Activated CD8-positive, alpha-beta memory T cell treated with anti-CD3 and anti-CD28 coated beads, Interleukin-2, amount 50 U/mL, for 24 hours (primary cell): Measurements from ENCODE around the gene GAS2L1.
A peak's percentile ranks its signal among the peaks of the same experiment; 100 is the strongest.

Experiments used
- DNase-seq: peaks from one replicate; pipeline ENCODE4 v3.0.0-alpha.2; 2020; ENCODE audit errors: extremely low read depth

Gene GAS2L1

GRCh38 chr22:29309332-29310064, 3.0 kb downstream of the GAS2L1 start:
- DNase-seq: no peak

DNA sequence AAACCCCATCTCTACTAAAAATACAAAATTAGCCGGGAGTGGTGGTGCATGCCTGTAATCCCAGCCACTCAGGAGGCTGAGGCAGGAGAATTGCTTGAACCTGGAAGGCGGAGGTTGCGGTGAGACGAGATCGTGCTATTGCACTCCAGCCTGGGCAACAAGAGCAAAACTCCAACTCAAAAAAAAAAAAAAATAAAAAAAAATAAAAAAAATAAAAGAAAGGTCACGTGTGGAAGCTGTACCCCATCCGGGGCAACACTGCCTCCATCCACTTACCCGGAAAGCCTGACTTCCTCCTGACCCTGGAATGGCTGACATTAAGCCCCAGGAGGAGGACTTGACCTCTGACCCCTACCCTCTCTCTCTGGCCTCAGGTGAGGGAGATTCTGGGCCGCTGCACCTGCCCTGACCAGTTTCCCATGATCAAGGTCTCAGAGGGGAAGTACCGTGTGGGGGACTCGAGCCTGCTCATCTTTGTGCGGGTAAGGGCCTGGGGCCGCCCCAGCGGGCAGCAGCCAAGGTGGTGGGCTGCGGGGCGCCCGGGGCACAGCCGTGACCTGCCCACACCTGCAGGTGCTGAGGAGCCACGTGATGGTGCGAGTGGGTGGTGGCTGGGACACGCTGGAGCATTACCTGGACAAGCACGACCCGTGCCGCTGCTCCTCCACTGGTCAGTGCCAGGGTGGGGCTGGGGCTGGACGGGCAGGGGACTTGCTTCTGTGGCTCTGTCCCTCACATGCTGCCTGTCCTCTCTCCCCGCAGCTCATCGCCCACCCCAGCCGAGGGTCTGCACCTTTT, 3.8 kb downstream of the GAS2L1 start:
- DNase-seq: no peak

- peak; percentile 14 for DNase-seq
Observed at GRCh38 chr22:29310863-29311339, 4.5 kb downstream of the GAS2L1 start.

- no peak for DNase-seq
Observed at GRCh38 chr22:29311464-29312217, 5.2 kb downstream of the GAS2L1 start.

DNA sequence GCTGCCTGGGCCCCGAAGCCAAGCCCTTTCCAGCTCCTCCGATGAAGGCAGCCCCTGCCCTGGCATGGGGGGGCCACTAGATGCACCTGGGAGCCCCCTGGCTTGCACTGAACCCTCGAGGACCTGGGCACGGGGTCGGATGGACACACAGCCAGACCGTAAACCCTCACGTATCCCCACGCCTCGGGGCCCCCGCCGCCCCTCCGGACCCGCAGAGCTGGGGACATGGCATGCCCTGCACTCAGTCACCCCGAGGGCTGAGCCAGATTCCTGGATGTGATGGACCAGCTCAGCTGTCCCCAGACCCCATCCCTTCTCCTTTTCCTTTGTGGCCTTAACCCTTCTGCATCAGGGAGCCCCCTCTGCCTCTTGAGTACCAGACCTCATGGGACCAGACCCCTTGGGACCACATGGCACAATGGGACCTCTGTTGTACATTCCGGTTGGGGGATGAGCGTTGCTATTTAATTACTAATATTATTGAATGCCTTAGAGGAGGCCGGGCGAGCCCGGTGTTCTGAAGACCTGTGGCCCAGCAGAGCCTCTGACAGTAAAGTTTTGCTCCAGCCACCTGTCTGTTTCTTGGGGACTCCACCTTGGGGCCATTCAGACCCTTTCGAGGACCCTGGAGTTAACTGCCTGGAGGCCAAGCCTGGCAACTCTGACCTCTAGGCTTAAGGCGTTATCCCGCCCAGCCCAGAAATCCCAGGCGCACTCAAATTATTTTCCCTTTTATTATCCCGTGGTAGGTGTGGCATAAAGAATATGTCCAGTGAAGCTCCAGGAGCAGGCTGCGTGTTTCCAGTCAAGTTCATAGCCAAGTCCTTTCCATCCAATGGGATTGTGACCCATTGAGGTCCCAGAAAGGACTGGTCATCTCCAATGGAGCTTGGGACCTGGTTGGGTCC, 6.0 kb downstream of the GAS2L1 start:
- DNase-seq: no peak

GRCh38 chr22:29313126-29313575, 6.7 kb downstream of the GAS2L1 start:
- DNase-seq: no peak

- no peak for DNase-seq
Observed at GRCh38 chr22:29313576-29314466, 7.4 kb downstream of the GAS2L1 start.

- no peak for DNase-seq
Observed at GRCh38 chr22:29314537-29315285, 8.3 kb downstream of the GAS2L1 start.

DNA sequence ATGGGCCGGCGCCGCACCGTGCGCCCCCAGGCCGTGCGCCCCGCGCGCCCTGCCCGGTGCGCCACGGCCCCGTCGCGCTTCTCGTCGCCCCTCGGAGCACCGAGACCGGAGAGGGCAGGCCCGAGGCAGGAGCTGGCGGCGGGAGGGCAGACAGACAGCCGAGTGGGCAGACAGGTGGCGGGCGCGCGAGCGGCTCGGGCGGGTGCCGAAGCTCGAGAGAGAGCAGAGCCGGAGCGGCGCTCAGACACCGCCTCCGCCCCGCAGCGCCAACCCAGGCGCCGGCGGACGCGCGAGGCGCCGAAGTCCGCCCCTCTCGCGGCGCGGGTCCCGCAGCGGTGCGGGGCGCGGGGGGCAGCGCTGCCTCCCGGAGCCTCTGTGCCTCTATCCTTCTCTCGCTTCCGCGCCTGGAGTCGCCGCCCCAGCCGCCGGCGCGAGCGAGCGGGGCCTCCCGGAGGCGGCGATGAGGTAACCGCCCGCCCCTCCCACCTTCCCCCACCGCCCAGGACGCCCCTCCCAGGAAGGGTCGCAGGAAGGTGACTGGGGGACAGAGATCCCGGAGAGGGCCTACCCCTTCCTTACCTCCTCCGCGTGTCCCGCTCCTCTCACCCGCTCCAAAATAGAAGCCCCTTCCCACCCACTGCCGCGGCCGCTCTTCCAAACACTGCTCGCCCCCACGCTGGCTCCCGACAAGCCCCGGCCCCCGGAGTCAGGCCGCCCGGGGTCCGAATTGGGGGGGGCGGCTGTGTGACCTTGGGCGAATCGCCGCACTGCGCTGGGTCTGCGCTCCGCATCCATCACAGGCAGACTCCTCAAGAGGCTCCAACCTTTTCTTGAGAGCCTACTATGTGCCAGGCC, 9.1 kb downstream of the GAS2L1 start, which contains the start of gene RASL10A:
Gene RASL10A, minus strand, starts transcription at position 412 of the 855 bp plus-strand sequence. CDS start 451 bp downstream, outside the sequence.
- DNase-seq: no peak

DNA sequence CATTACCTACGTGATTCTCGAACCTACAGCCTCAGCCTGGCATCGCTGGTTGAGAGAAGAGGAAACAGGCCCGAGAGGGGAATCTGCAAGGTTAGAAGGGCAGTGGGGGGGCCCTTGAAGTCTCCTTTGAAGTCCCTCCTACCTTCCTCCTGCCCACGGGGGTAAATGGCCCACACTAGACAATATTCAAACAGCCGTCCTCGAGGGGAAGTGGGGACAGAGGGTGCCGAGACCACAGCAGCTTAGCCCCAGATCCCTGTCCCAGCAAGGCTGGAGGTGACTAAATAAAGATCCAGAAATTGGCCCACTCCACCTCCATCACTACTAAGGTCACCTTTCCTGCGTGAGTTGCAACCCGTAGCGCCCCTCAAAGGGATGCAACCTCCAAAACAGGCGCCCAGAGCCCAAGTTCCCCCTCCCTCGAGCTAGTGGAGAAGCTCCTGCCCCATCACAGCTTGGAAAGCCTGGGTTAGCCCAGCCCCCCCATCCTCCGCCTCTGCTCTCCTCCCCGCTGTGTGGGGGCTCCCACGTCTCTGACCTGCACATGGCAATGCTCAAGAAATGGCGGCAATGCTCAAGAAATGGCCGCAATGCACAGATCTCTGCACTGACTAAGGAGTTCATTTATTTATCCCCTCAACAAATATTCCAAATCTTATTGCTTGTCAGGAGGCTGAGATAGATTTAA, 9.8 kb downstream of the GAS2L1 start:
- DNase-seq: no peak

GRCh38 chr22:29317827-29318454, 11.5 kb downstream of the GAS2L1 start:
- no peak for DNase-seq

GRCh38 chr22:29319072-29319471, 12.6 kb downstream of the GAS2L1 start:
- DNase-seq: no peak

GRCh38 chr22:29320546-29320945, 14.1 kb downstream of the GAS2L1 start:
- no peak for DNase-seq

DNA sequence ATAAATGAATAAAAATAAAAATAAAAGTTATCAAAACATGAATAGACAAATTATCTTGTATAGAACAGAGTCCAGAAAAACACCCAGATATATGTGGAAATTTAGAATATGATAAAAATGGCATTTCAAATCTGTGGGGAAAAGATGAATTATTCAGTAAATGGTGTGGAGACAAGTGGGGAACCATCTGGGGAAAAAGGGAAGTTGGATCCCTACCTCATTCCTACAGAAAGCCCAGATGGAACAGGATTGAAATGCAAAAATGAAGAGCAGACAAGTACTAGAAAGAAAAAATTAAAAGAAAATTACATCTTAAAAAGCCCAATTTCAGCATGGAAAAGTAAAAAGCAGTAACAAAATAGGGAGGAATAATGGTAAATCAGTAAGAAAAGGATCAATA, 17.2 kb downstream of the GAS2L1 start:
- DNase-seq: no peak

GRCh38 chr22:29325356-29325755, 18.9 kb downstream of the GAS2L1 start:
- no peak for DNase-seq

DNA sequence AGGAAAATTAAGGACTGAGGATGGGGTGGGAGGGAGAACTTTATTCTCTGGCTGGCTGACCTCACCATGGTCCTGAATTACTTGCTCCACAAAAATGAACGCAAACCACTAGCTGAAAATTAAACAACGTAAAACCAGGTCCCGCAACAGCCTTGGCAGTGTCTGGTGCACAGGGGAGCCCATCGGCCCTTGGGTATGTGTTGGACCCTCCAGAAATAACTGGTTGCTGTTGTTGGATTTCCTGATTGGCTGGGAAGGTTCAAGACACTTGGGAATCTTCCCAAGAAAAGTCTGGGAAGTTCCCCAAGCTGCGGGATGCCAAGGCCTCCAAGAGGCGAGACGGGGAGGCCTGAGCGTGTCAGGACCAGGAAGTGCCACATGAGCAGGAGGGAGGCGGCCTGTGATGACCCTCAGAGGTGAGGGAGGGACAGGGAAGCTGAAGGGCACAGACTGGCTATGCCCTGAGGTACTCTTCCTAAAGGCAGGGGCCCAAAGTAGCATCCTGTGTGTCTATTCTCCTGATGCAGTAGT, 19.4 kb downstream of the GAS2L1 start:
- DNase-seq: no peak

- DNase-seq: no peak
Observed at GRCh38 chr22:29326481-29326880, 20.0 kb downstream of the GAS2L1 start.
